ENCODE data around the gene CEP57. TPM values are rescaled to one million over a fixed set of nuclear protein-coding genes. Genes with fewer than 3 reads are reported as not detected.

The CEP57 gene
- polyA plus RNA-seq, 1 donor (not counting 4 experiments of a cell fraction or from before 2014, with no cell fraction given), result 27.1 TPM

DNA sequence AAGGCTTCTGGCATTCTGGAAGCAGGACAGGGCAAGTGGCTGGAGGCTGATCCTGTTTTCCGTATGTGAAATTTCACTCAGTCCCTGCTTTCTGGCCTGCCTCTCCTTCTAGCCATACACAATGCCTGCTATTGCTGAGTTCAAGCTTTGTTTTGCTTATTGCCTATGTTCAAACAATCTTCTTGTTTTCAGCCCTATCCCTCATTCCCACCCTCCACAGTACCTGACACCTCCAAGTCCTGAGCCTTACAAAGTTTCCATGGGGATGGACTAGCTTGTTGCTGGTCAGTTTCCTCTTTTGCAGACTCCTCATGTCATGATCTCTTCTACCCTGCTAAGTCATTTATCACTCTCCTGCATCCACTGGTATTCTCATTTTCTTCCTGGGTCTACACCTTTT is 38.8 kb upstream of the CEP57 start:
- H3K9ac ChIP-seq (ENCODE audit: control insufficient read depth, extremely low read depth, insufficient read depth, low read length), result no peak overlapping the region
- H2AFZ ChIP-seq (ENCODE audit: control insufficient read depth, low read length), result no peak overlapping the region
- H3K36me3 ChIP-seq (ENCODE audit: control insufficient read depth in 2 of 2, extremely low read depth in 1 of 2, insufficient read depth in 2 of 2, low read length in 2 of 2), result no peaks in the 10 kb centered on the region
- H3K4me2 ChIP-seq (ENCODE audit: control insufficient read depth, extremely low read depth, insufficient read depth, low read depth, low read length), result no peak overlapping the region
- dilution Hi-C loops (cut with MboI; ENCODE audit: extremely low pct_ligation_motif_present, low sequenced_read_pairs), result no loop called here
- no peaks in the 10 kb centered on the region for H3K9me3 ChIP-seq (ENCODE audit: control insufficient read depth, low read depth, low read length)
- no peaks in the 10 kb centered on the region for H3K9me1 ChIP-seq (ENCODE audit: control insufficient read depth, extremely low read depth, insufficient read depth, low read length)
- FAIRE-seq (no peak), DNase-seq (ENCODE audit: low read depth, low spot score) (no peak)
- H3K4me3 ChIP-seq (ENCODE audit: control insufficient read depth in 2 of 3, extremely low read depth in 1 of 3, insufficient read depth in 2 of 3, low read depth in 1 of 3, low read length in 3 of 3), result no peak overlapping the region
- TF ChIP-seq EZH2 (IDR thresholded peaks at IDR 0.05; ENCODE audit: low read length), result no peak
- no peak overlapping the region for H3K27ac ChIP-seq (ENCODE audit: control insufficient read depth, insufficient read depth, low read length)
- H3K27me3 ChIP-seq (ENCODE audit: control insufficient read depth, extremely low read depth, insufficient read depth, low read length), result no peaks in the 10 kb centered on the region
- H3K4me1 ChIP-seq (ENCODE audit: control insufficient read depth, extremely low read depth, insufficient read depth, low read length), result no peaks in the 10 kb centered on the region
- H4K20me1 ChIP-seq (ENCODE audit: control insufficient read depth, extremely low read depth, insufficient read depth, low read length), result no peaks in the 10 kb centered on the region
- no peaks in the 10 kb centered on the region for H3K79me2 ChIP-seq (ENCODE audit: control insufficient read depth, insufficient read depth, low read length)

DNA sequence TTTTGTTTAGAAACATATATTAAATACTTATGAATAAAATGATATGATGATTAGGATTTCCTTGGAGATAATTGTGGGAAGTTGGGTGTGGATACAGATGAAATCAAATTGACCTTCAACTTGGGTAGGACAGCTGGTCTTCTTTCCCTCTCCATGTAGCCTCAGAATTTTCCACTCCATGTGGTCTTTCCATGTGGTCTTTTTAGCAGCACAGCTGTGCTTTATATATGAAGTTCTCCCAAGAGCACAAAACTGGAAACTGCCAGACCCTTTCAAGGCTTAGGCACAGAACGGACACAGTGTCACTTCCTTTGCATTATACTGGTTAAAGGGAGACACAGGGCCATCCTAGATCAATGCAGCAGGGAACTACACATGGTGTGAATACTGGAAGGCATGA is 29.4 kb upstream of the CEP57 start:
- DNase-seq (ENCODE audit: low read depth, low spot score), result no peak
- no peak overlapping the region for H3K4me2 ChIP-seq (ENCODE audit: control insufficient read depth, extremely low read depth, insufficient read depth, low read depth, low read length)
- no peaks in the 10 kb centered on the region for H3K9me1 ChIP-seq (ENCODE audit: control insufficient read depth, extremely low read depth, insufficient read depth, low read length)
- no peaks in the 10 kb centered on the region for H3K27me3 ChIP-seq (ENCODE audit: control insufficient read depth, extremely low read depth, insufficient read depth, low read length)
- no peak for FAIRE-seq
- H3K9me3 ChIP-seq (ENCODE audit: control insufficient read depth, low read depth, low read length), result no peaks in the 10 kb centered on the region
- H3K4me1 ChIP-seq (ENCODE audit: control insufficient read depth, extremely low read depth, insufficient read depth, low read length), result no peaks in the 10 kb centered on the region
- dilution Hi-C loops (cut with MboI; ENCODE audit: extremely low pct_ligation_motif_present, low sequenced_read_pairs), result no loop called here
- H3K36me3 ChIP-seq (ENCODE audit: control insufficient read depth in 2 of 2, extremely low read depth in 1 of 2, insufficient read depth in 2 of 2, low read length in 2 of 2), result no peaks in the 10 kb centered on the region
- H4K20me1 ChIP-seq (ENCODE audit: control insufficient read depth, extremely low read depth, insufficient read depth, low read length), result no peaks in the 10 kb centered on the region
- no peak overlapping the region for H3K27ac ChIP-seq (ENCODE audit: control insufficient read depth, insufficient read depth, low read length)
- no peak overlapping the region for H2AFZ ChIP-seq (ENCODE audit: control insufficient read depth, low read length)
- H3K9ac ChIP-seq (ENCODE audit: control insufficient read depth, extremely low read depth, insufficient read depth, low read length), result no peak overlapping the region
- no peaks in the 10 kb centered on the region for H3K79me2 ChIP-seq (ENCODE audit: control insufficient read depth, insufficient read depth, low read length)
- TF ChIP-seq EZH2 (IDR thresholded peaks at IDR 0.05; ENCODE audit: low read length), result no peak
- TF ChIP-seq, protein P1, sequence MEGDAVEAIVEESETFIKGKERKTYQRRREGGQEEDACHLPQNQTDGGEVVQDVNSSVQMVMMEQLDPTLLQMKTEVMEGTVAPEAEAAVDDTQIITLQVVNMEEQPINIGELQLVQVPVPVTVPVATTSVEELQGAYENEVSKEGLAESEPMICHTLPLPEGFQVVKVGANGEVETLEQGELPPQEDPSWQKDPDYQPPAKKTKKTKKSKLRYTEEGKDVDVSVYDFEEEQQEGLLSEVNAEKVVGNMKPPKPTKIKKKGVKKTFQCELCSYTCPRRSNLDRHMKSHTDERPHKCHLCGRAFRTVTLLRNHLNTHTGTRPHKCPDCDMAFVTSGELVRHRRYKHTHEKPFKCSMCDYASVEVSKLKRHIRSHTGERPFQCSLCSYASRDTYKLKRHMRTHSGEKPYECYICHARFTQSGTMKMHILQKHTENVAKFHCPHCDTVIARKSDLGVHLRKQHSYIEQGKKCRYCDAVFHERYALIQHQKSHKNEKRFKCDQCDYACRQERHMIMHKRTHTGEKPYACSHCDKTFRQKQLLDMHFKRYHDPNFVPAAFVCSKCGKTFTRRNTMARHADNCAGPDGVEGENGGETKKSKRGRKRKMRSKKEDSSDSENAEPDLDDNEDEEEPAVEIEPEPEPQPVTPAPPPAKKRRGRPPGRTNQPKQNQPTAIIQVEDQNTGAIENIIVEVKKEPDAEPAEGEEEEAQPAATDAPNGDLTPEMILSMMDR (optimal IDR thresholded peaks at IDR 0.05 in 1 of 3, IDR thresholded peaks at IDR 0.05 in 1 of 3, conservative IDR thresholded peaks at IDR 0.05 in 1 of 3; ENCODE audit: extremely low read depth in 1 of 3, insufficient read depth in 2 of 3, low read length in 3 of 3), result no peak
- no peak overlapping the region for H3K4me3 ChIP-seq (ENCODE audit: control insufficient read depth in 2 of 3, extremely low read depth in 1 of 3, insufficient read depth in 2 of 3, low read depth in 1 of 3, low read length in 3 of 3)

DNA sequence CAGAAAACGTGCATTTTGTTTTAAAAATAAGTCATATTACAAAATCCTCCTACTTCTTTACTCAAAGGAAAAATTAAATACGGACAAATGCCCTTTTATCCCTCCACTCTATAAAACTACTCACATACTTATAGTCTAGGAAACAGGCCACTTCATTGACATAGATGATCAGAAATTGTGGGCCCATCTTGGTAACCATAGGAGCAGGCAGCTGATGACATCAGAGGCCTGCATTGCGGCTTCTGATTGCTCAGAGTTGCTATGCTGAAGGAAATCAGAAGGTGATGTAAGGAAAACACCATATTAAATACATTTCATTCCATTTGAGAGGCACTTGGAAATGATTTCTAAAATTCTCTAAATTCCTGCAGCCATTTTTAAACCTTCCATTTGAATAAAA is 27.8 kb upstream of the CEP57 start:
- Histone ChIP-seq H3K9me1 (ENCODE audit: control insufficient read depth, extremely low read depth, insufficient read depth, low read length) (no peaks in the 10 kb centered on the region), H3K4me3 (ENCODE audit: control insufficient read depth in 2 of 3, extremely low read depth in 1 of 3, insufficient read depth in 2 of 3, low read depth in 1 of 3, low read length in 3 of 3) (no peak overlapping the region), H4K20me1 (ENCODE audit: control insufficient read depth, extremely low read depth, insufficient read depth, low read length) (no peaks in the 10 kb centered on the region), H3K9ac (ENCODE audit: control insufficient read depth, extremely low read depth, insufficient read depth, low read length) (no peak overlapping the region), H2AFZ (ENCODE audit: control insufficient read depth, low read length) (no peak overlapping the region), H3K79me2 (ENCODE audit: control insufficient read depth, insufficient read depth, low read length) (no peaks in the 10 kb centered on the region), H3K27me3 (ENCODE audit: control insufficient read depth, extremely low read depth, insufficient read depth, low read length) (no peaks in the 10 kb centered on the region), H3K36me3 (ENCODE audit: control insufficient read depth in 2 of 2, extremely low read depth in 1 of 2, insufficient read depth in 2 of 2, low read length in 2 of 2) (no peaks in the 10 kb centered on the region), H3K9me3 (ENCODE audit: control insufficient read depth, low read depth, low read length) (no peaks in the 10 kb centered on the region), H3K4me1 (ENCODE audit: control insufficient read depth, extremely low read depth, insufficient read depth, low read length) (no peaks in the 10 kb centered on the region), H3K27ac (ENCODE audit: control insufficient read depth, insufficient read depth, low read length) (no peak overlapping the region), H3K4me2 (ENCODE audit: control insufficient read depth, extremely low read depth, insufficient read depth, low read depth, low read length) (no peak overlapping the region)
- DNase-seq (ENCODE audit: low read depth, low spot score), result no peak
- FAIRE-seq, result no peak
- dilution Hi-C loops (cut with MboI; ENCODE audit: extremely low pct_ligation_motif_present, low sequenced_read_pairs), result no loop called here
- no peak for TF ChIP-seq EZH2 (IDR thresholded peaks at IDR 0.05; ENCODE audit: low read length)
- TF ChIP-seq, protein P1 (optimal IDR thresholded peaks at IDR 0.05 in 1 of 3, IDR thresholded peaks at IDR 0.05 in 1 of 3, conservative IDR thresholded peaks at IDR 0.05 in 1 of 3; ENCODE audit: extremely low read depth in 1 of 3, insufficient read depth in 2 of 3, low read length in 3 of 3), result no peak
